GM23248 (cell line): Measurements from ENCODE around the gene RDM1.

Experiments used
- EZH2 ChIP-seq: fragments of 200-600 bp; sonication (generic); IDR thresholded peaks from 2 replicates; pipeline ENCODE4 v1.6.1; 2018; ENCODE audit warnings: antibody characterized with exemption, mild to moderate bottlenecking; ENCODE audit not compliant: insufficient read depth, poor library complexity, severe bottlenecking
- EZH2phosphoT487 ChIP-seq: fragments of 200-600 bp; sonication (generic); IDR thresholded peaks from 2 replicates; pipeline ENCODE4 v1.6.1; 2018; ENCODE audit warnings: antibody characterized with exemption, moderate library complexity, mild to moderate bottlenecking, low read depth; ENCODE audit not compliant: insufficient read depth

DNA sequence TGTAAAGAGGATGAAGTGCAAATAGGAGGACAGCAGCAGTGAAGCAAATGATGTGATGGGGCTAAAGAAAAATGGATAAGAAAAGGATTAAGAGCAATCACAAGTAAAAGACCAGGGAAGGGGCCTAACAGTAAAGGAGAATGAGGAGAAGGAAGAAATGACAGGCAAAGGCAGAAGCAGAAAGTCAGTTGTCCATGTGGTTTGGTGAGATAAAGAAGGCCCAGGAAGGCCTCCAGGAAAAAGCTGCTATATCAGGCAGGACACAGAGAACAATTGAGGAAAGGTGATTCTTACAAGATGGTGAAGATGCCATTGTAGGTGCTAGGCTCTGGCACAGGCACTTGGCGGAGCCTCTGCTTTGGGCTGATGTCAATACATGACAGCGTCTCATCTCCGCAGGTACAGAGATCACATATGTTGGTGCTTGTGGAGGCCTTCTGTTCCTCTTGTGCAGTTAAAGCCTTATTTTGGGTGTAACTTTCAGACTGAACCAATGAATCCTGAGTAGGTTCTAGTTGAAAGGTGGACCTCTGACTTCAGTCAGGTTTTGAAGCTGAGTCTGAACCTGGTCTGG is 18.1 kb downstream of the RDM1 start:
- TF ChIP-seq EZH2 (no peak), EZH2phosphoT487 (no peak)
